ENCODE data around the gene CLIC3.

Gene CLIC3

DNA sequence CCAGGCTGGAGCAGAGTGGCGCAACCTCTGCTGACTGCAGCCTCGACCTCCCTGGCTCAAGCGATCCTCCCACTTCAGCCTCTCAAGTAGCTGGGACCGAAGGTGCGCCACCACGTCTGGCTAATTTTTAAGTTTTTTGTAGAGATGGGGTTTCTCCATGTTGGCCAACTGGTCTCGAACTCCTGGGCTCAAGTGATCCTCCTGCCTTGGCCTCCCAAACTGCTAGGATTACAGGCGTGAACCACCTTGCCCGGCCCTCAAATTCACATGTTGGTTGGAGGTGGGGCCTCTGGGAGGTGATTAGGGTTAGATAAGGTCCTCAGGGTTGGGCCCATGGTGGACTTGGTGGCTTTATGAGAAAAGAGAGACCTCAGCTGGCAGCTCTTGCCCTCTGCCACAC, 34.2 kb downstream of the CLIC3 start:
- DNase-seq: no peak

DNA sequence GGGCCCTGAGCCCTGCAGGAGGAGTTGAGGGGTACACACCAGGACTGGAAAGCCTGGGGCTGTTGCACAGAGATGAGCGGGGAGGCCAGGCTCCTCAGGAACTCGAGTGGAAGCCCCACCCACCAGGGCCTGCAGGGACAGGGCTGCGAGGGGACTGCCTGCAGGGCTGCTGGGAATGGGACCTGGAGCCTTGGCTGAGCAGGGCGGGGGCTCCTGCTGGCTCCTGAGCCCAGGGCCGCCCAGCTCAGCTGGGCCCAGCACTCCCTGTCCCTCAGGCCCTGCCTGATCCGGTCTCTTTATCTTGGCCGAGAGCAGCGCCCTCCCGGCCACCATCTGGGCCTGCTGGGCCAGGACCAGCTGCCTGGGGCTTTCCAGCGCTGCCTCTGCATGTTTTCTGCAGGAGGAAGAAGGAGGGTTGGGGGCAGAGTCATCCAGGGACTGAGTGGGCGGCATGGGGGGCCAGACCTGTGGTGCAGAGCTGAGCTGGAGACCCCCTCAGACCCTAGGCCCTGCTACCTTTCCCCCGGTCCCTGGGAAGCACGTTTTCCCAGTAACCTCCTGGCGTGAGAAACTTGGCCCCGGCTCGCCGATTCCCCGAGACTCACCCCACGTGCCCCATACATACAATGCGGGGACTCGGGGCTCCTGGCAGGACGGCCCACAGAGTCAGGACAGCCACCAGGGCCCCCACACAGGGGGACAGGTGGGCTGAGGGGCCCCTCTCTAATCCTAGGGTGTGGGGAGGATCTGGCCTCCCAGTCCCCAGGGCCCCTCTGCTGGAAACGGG, 34.9 kb downstream of the CLIC3 start:
- no peak for DNase-seq

- DNase-seq: no peak
These were observed 35.5 kb downstream of the CLIC3 start for GRCh38 chr9:136960938-136961275.

DNA sequence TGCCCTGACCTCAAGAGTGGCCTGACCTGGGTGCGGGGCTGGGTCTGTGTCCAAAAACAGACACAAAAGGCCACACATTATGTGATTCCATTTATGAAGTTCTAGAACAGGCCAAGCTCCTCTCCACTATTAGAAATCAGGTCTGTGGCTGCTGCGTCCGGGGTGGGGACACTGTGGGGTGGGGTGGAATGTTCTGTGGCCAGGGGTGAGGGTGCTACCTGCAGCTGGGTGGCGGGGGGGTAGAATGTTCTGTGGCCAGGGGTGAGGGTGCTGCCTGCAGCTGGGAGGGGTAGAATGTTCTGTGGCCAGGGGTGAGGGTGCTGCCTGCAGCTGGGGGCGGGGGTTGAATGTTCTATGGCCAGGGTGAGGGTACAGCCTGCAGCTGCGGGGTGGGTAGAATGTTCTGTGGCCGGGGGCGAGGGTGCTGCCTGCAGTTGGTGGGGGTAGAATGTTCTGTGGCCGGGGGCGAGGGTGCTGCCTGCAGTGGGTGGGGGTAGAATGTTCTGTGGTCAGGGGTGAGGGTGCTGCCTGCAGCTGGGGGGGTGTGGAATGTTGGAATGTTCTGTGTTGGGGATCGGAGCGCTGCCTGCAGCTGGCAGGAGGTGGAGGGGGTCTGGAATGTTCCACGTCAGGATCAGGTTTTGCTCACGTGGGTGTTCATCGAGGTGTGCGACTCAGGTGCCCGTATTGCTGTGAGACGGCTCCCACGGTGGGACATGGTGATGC, 36.0 kb downstream of the CLIC3 start:
- DNase-seq: no peak

GRCh38 chr9:136958898-136959850, 37.2 kb downstream of the CLIC3 start:
- DNase-seq: no peak

GRCh38 chr9:136958473-136958872, 37.9 kb downstream of the CLIC3 start:
- DNase-seq: no peak

DNA sequence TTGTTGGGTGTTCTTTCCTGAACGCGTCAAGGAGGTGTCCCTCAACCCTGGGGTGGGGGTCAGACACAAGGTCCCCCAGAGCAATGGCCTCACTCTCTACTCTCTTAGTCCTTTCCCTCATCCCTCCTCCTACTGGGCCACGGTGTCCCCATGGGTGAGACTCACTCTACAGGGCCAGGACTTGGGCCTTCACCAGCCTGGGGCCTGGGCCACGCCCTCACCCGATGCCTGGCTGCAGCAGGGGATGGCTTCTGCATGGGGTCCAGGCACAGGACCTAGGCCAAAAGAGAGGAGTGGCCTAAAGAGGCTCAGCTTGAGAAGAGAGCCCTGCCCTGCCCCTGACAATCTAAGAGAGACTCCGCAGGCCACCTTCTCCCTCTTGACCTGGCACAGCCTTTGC, 38.5 kb downstream of the CLIC3 start:
- DNase-seq: no peak

DNA sequence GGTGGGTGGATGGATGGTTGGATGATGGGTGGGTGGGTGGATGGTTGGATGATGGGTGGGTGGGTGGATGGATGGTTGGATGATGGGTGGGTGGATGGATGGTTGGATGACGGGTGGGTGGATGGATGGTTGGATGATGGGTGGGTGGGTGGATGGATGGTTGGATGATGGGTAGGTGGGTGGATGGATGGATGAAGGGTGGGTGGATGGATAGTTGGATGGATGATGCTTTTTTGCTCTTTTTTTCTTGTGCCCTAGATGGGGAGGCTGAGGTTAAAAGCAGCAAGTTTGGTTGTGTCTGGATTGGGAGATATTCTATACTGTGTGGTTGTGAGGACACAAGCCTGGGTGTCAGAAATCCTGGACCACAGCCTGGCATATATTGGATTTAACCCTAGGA, 38.9 kb downstream of the CLIC3 start:
- DNase-seq: no peak

DNA sequence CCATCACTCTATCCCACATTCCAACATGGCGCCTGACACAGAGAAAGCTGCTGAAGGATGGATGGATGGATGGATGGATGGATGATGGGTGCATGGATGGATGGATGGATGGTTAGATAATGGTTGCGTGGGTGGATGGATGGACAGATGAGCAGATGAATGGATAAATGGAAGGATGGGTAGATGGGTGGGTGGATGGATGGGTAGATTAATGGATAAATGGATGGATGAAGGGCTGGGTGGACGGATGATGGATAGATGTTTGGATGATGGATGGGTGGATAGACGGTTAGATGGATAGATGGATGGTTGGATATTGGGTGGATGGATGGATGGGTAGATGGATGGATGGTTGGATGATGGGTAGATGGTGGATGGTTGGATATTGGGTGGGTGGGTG, 39.8 kb downstream of the CLIC3 start:
- DNase-seq: no peak

DNA sequence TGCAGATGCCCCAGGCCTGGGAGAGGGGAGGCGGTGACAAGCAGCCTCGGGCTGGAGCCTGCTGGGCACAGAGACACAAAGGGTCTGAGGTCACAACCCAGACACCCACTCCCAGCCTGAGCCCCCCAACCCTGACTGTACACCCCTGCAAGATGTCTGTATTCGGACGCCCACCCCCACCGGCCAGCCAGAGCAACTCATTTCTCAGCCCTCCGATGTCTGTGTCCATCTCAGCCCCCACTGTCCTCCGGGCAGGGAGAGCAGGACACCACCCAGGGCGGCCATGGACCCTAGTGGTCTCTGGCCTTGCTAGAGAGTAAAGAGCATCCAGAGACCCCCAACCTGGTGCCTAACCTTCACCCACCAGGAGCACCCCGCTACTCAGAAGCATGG, 40.4 kb downstream of the CLIC3 start:
- no peak for DNase-seq

DNA sequence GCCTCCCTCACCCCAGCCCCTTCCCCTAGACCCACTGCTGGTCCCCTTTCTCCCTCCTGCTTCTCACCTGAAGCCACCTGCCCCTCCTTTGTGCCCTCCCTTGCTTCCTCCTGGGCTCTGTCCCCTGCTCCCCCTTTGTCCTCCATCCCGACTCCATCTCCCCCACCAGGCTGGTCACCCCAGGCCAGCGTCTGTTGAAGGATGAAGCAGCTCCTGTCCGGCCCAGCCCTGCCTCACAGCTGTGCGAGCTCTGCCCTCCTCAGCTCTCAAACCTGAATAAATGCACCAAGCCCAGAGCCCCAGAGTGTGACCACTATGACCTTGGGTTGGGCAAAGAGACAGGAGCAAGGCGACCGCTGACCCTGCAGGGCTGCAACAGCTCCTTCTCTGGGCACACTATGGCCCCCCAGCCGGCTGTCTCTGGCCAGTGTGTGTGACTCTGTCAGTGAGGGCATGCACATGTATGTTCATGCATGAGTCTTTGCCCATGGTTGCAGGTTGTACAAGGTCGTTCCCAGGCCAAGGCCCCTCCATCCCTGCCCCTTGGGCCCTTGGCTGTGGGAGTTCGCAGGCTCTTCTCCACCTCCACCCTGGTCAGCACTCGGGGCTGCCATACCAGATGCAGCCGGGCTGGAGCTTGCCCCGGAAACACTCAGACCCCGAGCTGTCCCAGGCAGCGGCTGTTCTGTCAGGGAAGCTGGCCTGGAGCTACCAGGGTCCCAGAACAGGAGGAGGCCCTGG, 41.0 kb downstream of the CLIC3 start:
- DNase-seq: no peak

DNA sequence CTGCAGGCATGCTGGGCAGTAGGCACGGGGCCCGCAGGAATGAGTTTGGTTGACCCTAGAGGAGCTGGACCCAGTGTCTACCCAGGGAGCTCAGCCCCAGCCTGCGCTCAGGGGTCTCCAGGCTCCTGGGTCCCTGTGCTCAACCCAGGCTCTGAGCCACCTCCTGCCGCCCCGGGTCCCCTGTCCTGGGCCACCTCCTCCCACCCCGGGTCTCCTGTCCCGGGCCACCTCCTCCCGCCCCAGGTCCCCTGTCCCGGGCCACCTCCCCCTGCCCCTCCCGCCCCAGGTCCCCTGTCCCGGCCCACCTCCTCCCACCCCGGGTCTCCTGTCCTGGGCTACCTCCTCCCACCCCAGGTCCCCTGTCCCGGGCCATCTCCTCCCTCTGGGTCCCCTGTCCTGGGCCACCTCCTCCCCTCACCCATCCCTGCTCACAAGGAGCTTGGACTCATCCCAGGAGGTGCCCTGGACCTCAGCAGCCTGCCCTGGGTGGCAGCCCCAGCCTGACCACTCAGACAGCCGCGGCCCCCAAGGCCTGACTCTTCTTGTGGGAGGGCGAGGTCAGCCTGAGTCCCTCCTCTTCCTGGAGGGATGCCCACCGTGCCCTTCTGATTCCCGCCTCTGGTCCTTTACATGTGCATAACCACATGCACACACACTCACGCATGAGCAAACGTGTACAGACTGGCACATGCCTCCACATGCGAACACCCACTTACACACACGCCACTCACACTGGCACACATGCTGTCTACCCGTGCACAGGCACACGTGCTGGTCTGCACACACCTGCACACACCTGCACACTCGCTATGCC, 41.9 kb downstream of the CLIC3 start:
- DNase-seq: no peak

DNA sequence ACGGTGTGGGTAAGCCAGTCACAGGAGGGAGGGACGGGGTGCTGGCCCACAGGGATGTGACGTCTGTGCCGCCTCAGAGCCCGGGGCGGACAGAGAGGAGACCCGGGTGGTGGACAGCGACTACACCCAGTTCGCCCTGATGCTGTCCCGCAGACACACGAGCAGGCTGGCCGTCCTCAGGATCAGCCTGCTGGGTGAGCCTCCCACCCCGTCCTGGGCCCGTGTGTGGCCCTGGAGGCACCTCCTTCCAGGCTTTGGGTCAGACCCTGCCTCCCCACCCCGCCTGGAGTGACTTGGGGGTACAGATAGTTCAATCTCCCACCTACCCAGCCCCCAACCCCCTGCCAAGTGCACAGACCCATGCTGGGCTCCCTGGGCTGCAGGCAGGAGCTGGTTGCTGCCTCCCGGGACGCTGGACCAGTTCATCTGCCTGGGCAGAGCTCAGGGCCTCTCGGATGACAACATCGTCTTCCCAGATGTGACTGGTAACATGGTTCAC, 42.5 kb downstream of the CLIC3 start:
- no peak for DNase-seq

DNA sequence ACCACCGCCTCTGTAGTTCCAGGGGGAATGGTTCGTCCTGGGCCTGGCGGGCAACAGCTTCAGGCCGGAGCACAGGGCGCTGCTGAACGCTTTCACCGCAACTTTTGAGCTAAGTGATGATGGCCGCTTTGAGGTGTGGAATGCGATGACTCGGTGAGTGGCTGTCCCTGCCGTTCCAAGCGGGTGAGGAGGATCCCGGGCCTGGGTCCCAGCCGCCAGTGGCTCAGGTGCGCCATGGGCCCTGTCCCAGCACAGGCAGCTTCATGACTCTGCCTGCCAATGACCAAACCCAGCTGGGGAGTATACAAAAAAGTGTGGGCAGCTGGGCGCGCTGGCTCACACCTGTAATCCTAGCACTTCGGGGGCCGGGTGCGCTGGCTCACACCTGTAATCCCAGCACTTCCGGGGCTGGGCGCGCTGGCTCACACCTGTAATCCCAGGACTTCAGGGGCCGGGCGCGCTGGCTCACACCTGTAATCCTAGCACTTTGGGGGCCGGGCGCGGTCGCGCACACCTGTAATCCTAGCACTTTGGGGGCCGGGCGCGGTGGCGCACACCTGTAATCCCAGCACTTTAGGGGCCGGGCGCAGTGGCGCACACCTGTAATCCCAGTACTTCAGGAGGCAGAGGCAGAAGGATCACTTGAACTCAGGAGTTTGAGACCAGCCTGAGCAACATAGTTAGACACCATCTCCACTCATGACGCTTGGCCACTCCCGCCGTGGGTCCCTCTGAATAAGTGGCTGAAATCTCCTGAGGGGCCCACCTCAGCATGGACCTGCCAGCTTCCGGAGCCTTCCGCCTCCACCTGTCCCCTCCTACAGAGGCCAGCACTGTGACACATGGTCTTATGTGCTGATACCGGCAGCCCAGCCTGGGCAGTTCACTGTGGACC, 43.2 kb downstream of the CLIC3 start:
- no peak for DNase-seq

DNA sequence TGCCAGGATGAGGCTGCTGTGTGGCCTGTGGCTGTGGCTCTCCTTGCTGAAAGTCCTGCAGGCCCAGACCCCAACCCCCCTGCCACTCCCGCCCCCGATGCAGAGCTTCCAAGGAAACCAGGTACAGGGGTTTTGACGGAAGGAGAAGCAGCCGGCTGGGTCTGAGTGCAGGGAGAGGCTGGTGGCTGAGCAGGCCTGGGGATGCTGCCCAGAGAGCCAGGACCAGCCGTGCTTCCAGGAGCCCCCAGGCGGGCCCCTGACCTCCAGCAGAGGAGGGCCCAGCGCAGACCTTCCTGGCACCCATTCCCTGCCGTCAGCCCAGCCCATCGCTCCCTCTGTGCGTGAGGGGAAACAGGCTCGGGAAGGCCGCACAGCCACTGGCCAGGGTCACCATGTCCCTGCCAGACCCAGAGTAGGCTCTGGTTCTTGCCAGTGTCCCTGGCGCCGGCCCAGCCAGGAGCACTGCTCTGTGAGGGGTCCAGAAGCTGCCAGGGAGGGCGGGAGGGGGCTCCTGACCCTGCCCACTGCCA, 44.0 kb downstream of the CLIC3 start:
- no peak for DNase-seq

GRCh38 chr9:136951541-136952320, 44.6 kb downstream of the CLIC3 start, which contains the start of gene LCN12:
Gene LCN12, plus strand, starts transcription at chr9:136952273. Its CDS starts 55 bp downstream, at chr9:136952328.
- DNase-seq: no peak

- DNase-seq: no peak
These were observed 45.6 kb downstream of the CLIC3 start for GRCh38 chr9:136950656-136951276.

GRCh38 chr9:136949817-136950655, 46.3 kb downstream of the CLIC3 start:
- DNase-seq: peak; percentile 69
